Progenitor cell of endocrine pancreas (in vitro differentiated cells): ENCODE measurements around the gene PTH1R. TPM values are rescaled to one million over a fixed set of nuclear protein-coding genes. Genes with fewer than 3 reads are reported as not detected.

ENCODE experiments used
- DNase-seq: peaks from one replicate; pipeline ENCODE4 v3.0.0; 2021; ENCODE audit warnings: low spot score; ENCODE audit not compliant: unreplicated experiment
- H3K27ac Mint-ChIP-seq: 2 replicates; pipeline ENCODE4 v1.8.0; 2021; ENCODE audit warnings: mild to moderate bottlenecking, moderate library complexity, mixed read lengths
- H3K27me3 Mint-ChIP-seq: 2 replicates; pipeline ENCODE4 v1.8.0; 2021; ENCODE audit warnings: mixed read lengths
- H3K36me3 Mint-ChIP-seq: 2 replicates; pipeline ENCODE4 v1.8.0; 2022; ENCODE audit warnings: mixed read lengths; ENCODE audit not compliant: insufficient read depth
- H3K4me1 Mint-ChIP-seq: 2 replicates; pipeline ENCODE4 v1.8.0; 2021; ENCODE audit warnings: low read depth, mixed read lengths
- H3K4me3 Mint-ChIP-seq: 2 replicates; pipeline ENCODE4 v1.8.0; 2021; ENCODE audit warnings: low read depth, mild to moderate bottlenecking, moderate library complexity, mixed read lengths
- H3K9me3 Mint-ChIP-seq: 2 replicates; pipeline ENCODE4 v1.8.0; 2021; ENCODE audit warnings: low read depth, mixed read lengths
- total RNA-seq: library from RNA; stranded (reverse); gene quantifications from 2 replicates; pipeline ENCODE4 v1.2.1, GENCODE V29; 2021
- TF ChIP-seq, protein P1 (sequence below): fragments of 200-600 bp; sonication (generic); IDR thresholded peaks from one replicate; pipeline ENCODE4 v1.5.0; 2021; ENCODE audit warnings: antibody characterized with exemption, mild to moderate bottlenecking; ENCODE audit not compliant: unreplicated experiment

The PTH1R gene
- total RNA-seq, 1 donor from 2014 or later: 0.26 TPM

DNA sequence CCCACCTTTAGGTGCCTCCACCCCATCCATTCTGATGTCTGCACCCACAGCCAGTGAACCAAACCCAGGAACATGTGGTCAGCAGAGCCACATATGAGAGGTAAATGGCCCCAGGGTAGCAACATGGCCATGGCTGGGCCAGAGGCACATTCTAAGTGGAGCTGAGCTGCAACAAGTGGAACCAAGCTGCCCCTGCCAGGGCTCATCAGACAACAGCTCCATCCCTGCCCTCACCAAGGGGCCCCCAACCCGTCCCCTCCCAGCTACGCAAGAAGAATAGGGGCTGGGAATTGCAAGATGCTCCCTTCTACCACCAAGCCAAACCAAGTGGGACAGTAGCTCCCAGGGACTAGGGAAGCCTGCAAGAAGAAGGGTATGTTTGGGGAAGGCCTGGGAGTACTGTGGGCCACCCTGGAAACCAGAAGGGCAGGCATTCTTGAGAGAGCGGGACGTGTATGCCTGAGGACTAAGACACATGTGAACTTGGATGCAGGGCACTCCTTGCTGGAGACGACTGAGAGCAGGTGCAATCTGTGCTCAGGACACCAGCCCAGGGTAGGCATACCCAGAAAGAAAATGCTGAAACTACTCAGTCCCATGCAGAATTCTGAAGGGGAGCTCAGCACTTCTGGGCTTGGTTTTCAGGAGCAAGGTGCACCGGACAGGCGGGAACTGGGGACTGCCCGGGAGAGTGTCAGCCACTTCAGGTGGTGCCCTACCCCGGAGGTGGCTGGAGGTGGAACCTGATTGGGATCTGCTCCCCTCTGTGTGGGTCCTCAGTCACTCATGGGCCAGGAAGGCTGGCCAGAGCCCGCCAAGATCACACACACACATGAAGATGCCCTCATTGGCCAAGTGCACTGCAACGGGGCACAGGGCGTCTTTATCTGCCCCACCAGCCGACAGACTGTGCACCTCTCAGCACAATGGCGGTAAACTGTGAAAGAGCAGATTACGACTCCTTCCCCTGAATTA lies 23.8 kb upstream of the PTH1R start:
- TF ChIP-seq, protein P1, sequence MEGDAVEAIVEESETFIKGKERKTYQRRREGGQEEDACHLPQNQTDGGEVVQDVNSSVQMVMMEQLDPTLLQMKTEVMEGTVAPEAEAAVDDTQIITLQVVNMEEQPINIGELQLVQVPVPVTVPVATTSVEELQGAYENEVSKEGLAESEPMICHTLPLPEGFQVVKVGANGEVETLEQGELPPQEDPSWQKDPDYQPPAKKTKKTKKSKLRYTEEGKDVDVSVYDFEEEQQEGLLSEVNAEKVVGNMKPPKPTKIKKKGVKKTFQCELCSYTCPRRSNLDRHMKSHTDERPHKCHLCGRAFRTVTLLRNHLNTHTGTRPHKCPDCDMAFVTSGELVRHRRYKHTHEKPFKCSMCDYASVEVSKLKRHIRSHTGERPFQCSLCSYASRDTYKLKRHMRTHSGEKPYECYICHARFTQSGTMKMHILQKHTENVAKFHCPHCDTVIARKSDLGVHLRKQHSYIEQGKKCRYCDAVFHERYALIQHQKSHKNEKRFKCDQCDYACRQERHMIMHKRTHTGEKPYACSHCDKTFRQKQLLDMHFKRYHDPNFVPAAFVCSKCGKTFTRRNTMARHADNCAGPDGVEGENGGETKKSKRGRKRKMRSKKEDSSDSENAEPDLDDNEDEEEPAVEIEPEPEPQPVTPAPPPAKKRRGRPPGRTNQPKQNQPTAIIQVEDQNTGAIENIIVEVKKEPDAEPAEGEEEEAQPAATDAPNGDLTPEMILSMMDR: no peak
- Mint-ChIP-seq H3K9me3 (no peaks in the 10 kb centered on the region), H3K36me3 (no peaks in the 10 kb centered on the region), H3K27ac (no peak overlapping the region), H3K4me3 (no peak overlapping the region), H3K27me3 (peaks cover 26% of the 10 kb centered on the region), H3K4me1 (peaks cover 7% of the 10 kb centered on the region)
- DNase-seq: no peak

DNA sequence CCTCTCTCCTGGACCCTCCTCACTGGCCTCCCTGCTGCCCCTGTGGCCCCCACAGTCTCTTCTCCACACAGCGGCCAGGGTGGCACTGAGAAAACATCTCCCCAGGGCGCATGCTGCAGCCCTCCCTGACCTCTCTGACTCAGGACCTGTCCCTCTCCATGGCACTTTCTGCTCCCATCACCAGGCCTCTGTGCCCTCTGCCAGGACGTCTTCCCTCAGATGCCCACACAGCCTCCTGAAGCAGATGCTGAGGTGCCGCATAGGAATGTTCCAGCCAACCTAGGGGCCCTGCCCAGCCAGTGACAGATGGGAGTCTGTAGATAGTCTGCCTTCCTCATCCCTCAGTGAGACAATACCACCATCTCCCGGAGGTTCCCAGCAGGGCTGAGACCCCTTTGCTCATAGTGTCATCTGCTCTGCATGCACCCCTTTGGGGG lies 22.9 kb upstream of the PTH1R start:
- Mint-ChIP-seq H3K27ac (no peak overlapping the region), H3K9me3 (no peaks in the 10 kb centered on the region), H3K4me1 (peaks cover 9% of the 10 kb centered on the region), H3K4me3 (no peak overlapping the region), H3K36me3 (no peaks in the 10 kb centered on the region), H3K27me3 (peaks cover 33% of the 10 kb centered on the region)
- DNase-seq: no peak
- TF ChIP-seq, protein P1: no peak

DNA sequence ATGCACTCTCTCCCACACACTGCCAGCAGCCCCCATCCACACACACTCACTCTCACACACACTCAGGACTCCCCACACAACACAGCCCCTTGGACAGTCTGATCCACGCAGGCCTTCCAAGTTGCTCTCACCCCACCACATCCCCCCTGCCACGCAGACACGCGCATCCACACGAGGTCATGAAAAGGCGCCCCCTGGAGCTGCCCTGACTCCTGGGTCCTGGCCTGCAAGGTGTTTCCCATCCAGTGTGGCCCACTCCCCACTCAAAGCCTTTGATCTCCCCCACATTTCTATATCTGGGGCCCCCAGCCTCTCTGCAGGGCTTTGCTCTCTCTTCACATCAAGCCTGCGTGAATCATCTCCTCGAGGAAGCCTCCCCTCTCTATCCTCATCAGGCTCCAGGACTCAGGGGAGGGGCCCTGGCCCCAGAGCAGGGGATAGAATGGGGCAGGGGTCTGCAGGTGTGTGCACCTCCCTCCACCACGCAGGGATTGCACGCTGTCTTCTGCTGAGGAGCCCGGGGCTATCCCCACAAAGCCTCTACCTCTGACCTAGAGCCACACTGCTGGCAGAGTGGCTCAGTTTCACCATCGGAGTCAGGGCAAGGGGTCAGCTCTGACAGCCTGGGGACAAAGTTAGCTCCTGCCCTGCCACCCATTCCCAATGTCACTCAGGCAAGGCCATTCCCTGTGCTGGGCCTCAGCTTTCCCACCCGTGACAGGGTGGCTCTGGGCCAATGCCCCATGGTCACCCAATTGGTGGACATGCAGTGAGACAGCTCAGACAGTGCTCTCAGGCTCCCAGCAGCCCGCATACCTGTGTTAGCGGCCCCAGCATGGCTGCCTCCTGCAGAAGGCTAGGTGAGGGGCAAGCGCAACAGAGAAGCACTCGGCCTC lies 20.7 kb upstream of the PTH1R start:
- Mint-ChIP-seq H3K27me3 (peaks cover 36% of the 10 kb centered on the region), H3K4me3 (no peak overlapping the region), H3K4me1 (peaks cover 9% of the 10 kb centered on the region), H3K27ac (no peak overlapping the region), H3K9me3 (no peaks in the 10 kb centered on the region), H3K36me3 (no peaks in the 10 kb centered on the region)
- DNase-seq: no peak
- TF ChIP-seq, protein P1: no peak

DNA sequence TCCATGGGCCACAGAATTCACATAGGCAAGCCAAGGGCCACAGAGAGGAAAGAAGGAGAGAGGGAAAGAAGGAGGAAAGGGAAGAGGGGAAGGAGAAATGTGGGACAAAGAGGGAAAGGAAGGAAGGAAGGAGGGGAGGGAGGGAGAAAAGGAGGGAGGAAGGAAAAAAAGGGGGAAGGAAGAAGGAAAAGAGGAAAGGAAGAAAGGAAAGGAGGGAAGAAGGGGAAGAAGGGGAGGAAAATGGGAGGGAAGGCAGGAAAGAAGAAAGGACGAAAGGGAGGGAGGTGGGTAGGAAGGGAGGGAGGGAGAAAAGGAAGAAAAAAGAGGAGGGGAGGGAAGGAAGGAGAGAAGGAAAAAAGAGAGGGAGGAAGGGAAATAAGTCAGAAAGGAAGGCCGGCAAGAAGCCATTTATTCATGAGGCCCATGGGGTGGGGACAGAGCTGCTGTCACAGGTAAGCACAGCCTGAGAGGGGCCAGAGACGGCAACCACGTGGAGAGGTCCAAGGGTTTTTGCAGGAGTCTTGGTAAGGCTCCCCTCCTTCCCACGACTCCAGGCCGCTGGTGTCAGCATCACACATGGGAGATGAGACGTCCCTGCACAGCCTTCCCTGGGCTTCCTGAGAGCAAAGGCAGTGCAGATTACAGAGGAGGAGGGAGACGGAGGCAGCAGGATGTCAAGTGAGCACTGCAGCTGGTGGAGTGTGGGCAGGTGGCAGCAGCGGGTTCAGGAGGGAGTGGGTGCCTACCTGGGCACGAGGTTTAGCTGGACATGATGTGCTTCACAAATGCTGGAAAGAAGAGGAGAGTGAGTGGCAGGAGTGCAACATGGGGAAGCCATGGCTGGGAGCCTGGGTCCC lies 19.8 kb upstream of the PTH1R start:
- no peaks in the 10 kb centered on the region for H3K36me3 Mint-ChIP-seq
- H3K27me3 Mint-ChIP-seq: peaks cover 32% of the 10 kb centered on the region
- H3K9me3 Mint-ChIP-seq: no peaks in the 10 kb centered on the region
- DNase-seq: no peak
- TF ChIP-seq, protein P1: no peak
- H3K27ac Mint-ChIP-seq: no peak overlapping the region
- peaks cover 9% of the 10 kb centered on the region for H3K4me1 Mint-ChIP-seq
- no peak overlapping the region for H3K4me3 Mint-ChIP-seq
